Fibroblast of skin of left biceps (primary cell): Measurements from ENCODE around the gene PITPNM3.
"Not testable (repeated sequence)": the region's sequence is repeated elsewhere in the genome, so short reads cannot be mapped to it uniquely, and the experiment has no call there.

Experiments
- DNase-seq, 2 experiments: peaks; one replicate each; pipeline ENCODE4 v3.0.0-alpha.2; 2013; ENCODE audit warnings: low read depth in 2 of 2

The PITPNM3 gene

GRCh38 chr17:6574687-6575595, 18.6 kb upstream of the PITPNM3 start:
- DNase-seq, result no peak

- DNase-seq, result no peak
These were observed 17.8 kb upstream of the PITPNM3 start for GRCh38 chr17:6573982-6574686.

- not testable (repeated sequence) for DNase-seq
These were observed 17.1 kb upstream of the PITPNM3 start for GRCh38 chr17:6573495-6573894.

- DNase-seq, result no peak
These were observed 16.6 kb upstream of the PITPNM3 start for GRCh38 chr17:6572972-6573370.

- no peak for DNase-seq
These were observed 15.1 kb upstream of the PITPNM3 start for GRCh38 chr17:6571452-6571781.

GRCh38 chr17:6570731-6571451, 14.5 kb upstream of the PITPNM3 start:
- DNase-seq, result no peak

GRCh38 chr17:6569370-6570285, 13.3 kb upstream of the PITPNM3 start:
- DNase-seq, result no peak

GRCh38 chr17:6568184-6568758, 11.9 kb upstream of the PITPNM3 start:
- DNase-seq, result no peak

GRCh38 chr17:6567528-6568183, 11.3 kb upstream of the PITPNM3 start:
- DNase-seq, result no peak

GRCh38 chr17:6561446-6561845, 5.1 kb upstream of the PITPNM3 start:
- no peak for DNase-seq

GRCh38 chr17:6560496-6560895, 4.1 kb upstream of the PITPNM3 start:
- DNase-seq, result no peak

GRCh38 chr17:6559753-6560215, 3.4 kb upstream of the PITPNM3 start:
- DNase-seq, result no peak

- DNase-seq, result no peak
These were observed 2.8 kb upstream of the PITPNM3 start for GRCh38 chr17:6558932-6559752.

- no peak for DNase-seq
These were observed 1.9 kb upstream of the PITPNM3 start for GRCh38 chr17:6558276-6558675.

- no peak for DNase-seq
These were observed 684 bp upstream of the PITPNM3 start for GRCh38 chr17:6557040-6557438.

- no peak for DNase-seq
These were observed 829 bp downstream of the PITPNM3 start for GRCh38 chr17:6555331-6556120.

- DNase-seq, result no peak
These were observed 1.5 kb downstream of the PITPNM3 start for GRCh38 chr17:6554871-6555330.

- no peak for DNase-seq
These were observed 2.0 kb downstream of the PITPNM3 start for GRCh38 chr17:6554342-6554741.
